GM12801 (cell line): ENCODE results near the gene PER2.

Experiments used
- TF ChIP-seq, protein P1 (sequence below): IDR thresholded peaks from one replicate; pipeline ENCODE4 v1.5.1; 2011; ENCODE audit warnings: control low read depth; ENCODE audit not compliant: insufficient read length; ENCODE audit errors: extremely low read depth

The PER2 gene

DNA sequence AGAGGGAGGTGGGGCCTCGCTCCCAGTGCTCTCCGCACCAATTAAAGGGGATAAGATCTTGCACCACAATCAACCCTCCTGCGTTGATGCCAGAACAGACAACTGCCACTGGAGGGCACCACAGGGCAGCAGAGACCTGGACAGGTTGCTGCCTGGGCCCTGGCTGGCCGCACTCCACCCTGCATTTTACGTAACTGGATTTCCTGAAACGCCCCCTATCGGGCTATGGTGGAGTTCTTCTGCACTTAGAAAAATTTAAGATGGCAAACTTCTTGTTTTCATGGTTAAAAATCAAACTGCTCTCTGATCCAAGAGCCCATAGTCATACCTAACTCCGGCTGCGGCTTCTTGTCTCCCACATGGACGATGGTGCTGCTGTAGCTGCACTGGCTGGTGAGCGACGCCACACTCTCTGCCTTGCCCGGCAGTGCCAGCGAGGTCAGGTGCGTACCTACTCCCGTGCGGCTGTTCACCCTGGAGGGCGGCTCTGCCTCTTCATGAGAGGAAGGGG lies 31.8 kb downstream of the PER2 start:
- TF ChIP-seq, protein P1, sequence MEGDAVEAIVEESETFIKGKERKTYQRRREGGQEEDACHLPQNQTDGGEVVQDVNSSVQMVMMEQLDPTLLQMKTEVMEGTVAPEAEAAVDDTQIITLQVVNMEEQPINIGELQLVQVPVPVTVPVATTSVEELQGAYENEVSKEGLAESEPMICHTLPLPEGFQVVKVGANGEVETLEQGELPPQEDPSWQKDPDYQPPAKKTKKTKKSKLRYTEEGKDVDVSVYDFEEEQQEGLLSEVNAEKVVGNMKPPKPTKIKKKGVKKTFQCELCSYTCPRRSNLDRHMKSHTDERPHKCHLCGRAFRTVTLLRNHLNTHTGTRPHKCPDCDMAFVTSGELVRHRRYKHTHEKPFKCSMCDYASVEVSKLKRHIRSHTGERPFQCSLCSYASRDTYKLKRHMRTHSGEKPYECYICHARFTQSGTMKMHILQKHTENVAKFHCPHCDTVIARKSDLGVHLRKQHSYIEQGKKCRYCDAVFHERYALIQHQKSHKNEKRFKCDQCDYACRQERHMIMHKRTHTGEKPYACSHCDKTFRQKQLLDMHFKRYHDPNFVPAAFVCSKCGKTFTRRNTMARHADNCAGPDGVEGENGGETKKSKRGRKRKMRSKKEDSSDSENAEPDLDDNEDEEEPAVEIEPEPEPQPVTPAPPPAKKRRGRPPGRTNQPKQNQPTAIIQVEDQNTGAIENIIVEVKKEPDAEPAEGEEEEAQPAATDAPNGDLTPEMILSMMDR = no peak

GRCh38 chr2:238256111-238256510 lies 32.3 kb downstream of the PER2 start:
- TF ChIP-seq, protein P1 = no peak

DNA sequence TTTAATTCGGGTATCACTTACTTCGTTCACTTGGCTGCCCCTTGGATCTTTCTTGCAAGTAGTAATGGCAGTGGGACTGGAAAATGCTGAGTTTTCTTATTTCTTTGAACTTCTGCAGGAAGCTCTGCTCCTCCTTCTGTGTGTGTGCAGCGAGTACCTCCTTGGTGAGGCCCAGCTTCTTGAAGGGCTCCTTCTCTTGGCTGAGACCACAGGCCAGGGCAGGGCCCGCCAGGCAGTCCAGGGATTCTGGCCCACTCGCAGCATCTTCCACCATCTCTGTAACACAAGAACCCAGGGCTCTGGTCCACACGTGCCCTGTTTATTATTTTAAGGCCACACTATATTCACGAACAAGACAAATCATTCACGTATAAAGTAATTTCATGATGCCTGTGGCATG lies 32.8 kb downstream of the PER2 start:
- TF ChIP-seq, protein P1 = no peak

- TF ChIP-seq, protein P1 = no peak
These were observed 33.3 kb downstream of the PER2 start for GRCh38 chr2:238255151-238255551.

- TF ChIP-seq, protein P1 = no peak
These were observed 34.2 kb downstream of the PER2 start for GRCh38 chr2:238254095-238254723.

DNA sequence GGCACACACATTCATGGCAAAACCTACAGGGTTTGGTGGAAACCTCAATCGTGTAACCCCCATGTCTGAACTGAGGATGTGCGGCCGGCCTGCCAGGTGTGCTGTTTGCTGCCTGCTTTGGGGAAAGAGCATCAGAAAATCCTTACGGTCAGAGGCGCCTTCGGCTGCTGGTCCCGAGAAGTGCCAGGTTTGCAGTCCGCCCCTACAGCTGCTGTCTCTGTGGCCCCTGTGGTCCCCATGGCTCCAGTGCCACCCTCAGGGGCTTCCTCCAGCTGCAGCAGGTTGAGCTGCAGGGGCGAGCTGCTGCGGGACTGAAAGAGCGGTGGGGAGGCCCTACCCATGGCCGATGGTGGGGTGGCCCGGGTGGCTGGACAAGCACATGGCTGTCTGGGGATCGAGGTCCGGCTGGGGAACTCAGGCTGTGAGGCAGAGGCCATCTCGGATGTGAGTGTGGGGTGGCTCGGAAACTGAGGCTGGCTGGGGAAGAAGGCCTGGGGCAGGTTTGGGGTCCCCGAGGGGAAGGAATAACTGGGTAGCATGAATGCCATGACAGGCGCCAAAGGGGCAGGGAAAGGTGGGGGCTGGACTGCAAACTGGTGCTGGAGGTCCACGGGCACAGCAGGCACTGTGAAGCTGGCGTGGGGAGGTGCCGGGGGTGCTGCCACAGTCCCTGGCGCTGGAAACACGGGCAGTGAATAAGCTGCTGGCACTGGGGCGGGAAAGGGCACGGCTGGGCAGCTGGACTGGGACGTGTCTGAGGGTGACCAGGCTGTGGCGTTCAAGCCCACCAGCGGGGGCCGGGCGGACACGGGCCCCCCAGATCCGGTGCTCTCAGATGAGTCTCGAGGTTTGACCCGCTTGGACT lies 35.4 kb downstream of the PER2 start:
- TF ChIP-seq, protein P1 = no peak

DNA sequence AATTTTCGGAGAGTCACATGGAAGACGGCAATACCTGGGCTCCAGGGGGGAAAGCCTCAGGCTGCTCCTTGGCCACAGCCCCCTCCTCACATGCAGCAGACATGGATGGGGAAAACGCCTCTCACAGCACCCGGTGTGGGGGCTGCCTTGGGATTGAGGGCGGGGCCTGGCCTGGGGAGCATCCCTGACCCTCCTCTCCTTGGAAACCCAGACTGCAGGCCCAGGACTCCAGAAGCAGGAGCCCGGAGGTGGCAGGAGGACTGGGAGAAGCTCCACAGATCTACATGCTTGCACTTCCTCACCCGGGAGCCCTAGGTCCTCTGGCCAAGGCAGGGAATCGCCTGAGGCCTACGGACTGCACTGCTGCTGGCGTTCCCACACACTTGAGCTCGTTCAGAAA lies 36.4 kb downstream of the PER2 start:
- TF ChIP-seq, protein P1 = no peak
